Smooth muscle cell (in vitro differentiated cells): ENCODE measurements around the gene SELP. TPM values are rescaled to one million over a fixed set of nuclear protein-coding genes. Genes with fewer than 3 reads are reported as not detected.
A peak's percentile ranks its signal among the peaks of the same experiment; 100 is the strongest.

Source experiments
- DNase-seq: peaks from one replicate; lab custom pipeline; 2025; ENCODE audit not compliant: unreplicated experiment; lab: John Stamatoyannopoulos, UW
- H2AFZ ChIP-seq: fragments of 200-600 bp; sonication (generic); 2 replicates; pipeline ENCODE4 v1.6.0; 2016; ENCODE audit warnings: antibody characterized with exemption, low read depth, mild to moderate bottlenecking
- H3F3A ChIP-seq: fragments of 200-600 bp; sonication (generic); 2 replicates; pipeline ENCODE4 v1.6.0; 2017; ENCODE audit warnings: antibody characterized with exemption, low read depth
- H3K27ac ChIP-seq: fragments of 200-600 bp; sonication (generic); 2 replicates; pipeline ENCODE4 v1.5.1; 2016; ENCODE audit warnings: low read depth, mild to moderate bottlenecking
- H3K27me3 ChIP-seq: fragments of 200-600 bp; sonication (generic); 2 replicates; pipeline ENCODE4 v1.6.1; 2016; ENCODE audit warnings: low read depth, mild to moderate bottlenecking
- H3K36me3 ChIP-seq: fragments of 200-600 bp; sonication (generic); 2 replicates; pipeline ENCODE4 v1.5.1; 2016; ENCODE audit warnings: low read depth
- H3K4me1 ChIP-seq: fragments of 200-600 bp; sonication (generic); 2 replicates; pipeline ENCODE4 v1.5.1; 2016; ENCODE audit warnings: low read depth
- H3K4me2 ChIP-seq: fragments of 200-600 bp; sonication (generic); 2 replicates; pipeline ENCODE4 v1.6.0; 2016; ENCODE audit warnings: mild to moderate bottlenecking
- H3K4me3 ChIP-seq: fragments of 200-600 bp; sonication (generic); 2 replicates; pipeline ENCODE4 v1.5.1; 2016; ENCODE audit warnings: mild to moderate bottlenecking
- H3K79me2 ChIP-seq: fragments of 200-600 bp; sonication (generic); 2 replicates; pipeline ENCODE4 v1.6.0; 2016; ENCODE audit warnings: low read depth, mild to moderate bottlenecking
- H3K9ac ChIP-seq: fragments of 200-600 bp; sonication (generic); 2 replicates; pipeline ENCODE4 v1.6.0; 2016; ENCODE audit warnings: low read depth
- H3K9me3 ChIP-seq: fragments of 200-600 bp; sonication (generic); replicated peaks from 2 replicates; pipeline ENCODE4 v1.5.1; 2016; ENCODE audit warnings: low read depth
- H4K20me1 ChIP-seq: fragments of 200-600 bp; sonication (generic); 2 replicates; pipeline ENCODE4 v1.6.0; 2016; ENCODE audit warnings: low read depth
- WGBS: methylation state at CpG from one replicate; pipeline ENCODE4 v1.1.7; 2016; ENCODE audit warnings: low lambda C conversion rate; 5-methylcytosine and 5-hydroxymethylcytosine counted together
- polyA plus RNA-seq: library from polyadenylated mRNA; unstranded; fragments of >200 nt; fragmentation: Nextera tagmentation; extraction: Ambion mirVana; gene quantifications from 2 replicates; pipeline ENCODE4 v1.2.1, GENCODE V29; 2016
- total RNA-seq: library from RNA; depleted of rRNA; stranded (reverse); fragments of >200 nt; gene quantifications from 2 replicates; pipeline ENCODE4 v1.2.3, GENCODE V29; 2014
- TF ChIP-seq, protein P1 (sequence below): fragments of 200-600 bp; sonication (generic); IDR thresholded peaks from 2 replicates; pipeline ENCODE4 v1.5.1; 2017; ENCODE audit warnings: borderline replicate concordance, mild to moderate bottlenecking, antibody characterized with exemption; ENCODE audit not compliant: insufficient read depth, poor library complexity, severe bottlenecking

Gene SELP
- total and polyA plus RNA-seq, 2 experiments from 2014 or later: not detected

DNA sequence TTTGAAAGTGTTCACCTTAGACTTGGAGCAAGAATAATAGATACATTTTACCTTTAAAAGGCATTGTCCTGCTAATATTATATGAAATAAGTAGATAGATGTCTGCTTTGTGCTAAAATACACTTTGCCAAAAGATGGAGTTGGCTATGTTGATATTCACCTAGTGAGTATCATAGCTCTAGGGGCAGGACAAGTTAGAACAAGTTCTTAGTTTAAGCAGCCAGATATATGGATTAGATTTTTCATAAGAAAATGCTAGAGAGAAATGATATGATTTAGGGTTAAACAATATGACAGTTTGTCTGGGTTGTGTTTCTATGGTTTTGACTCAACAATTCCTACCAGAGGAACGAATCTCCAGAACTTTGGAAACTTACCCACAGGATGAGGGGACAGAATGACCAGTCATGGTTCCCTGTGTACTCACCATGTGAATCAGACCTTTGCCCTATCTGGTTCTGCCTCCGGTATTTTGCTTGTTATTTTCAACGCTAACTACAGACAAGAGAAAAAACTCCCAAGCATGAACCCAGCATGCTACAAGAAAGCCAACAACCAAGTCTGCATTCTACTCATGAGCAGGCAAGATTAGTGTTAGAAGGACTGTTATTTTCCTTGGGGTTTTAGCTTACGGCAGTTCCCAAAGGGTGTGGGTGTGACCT is 45.3 kb downstream of the SELP start:
- Histone ChIP-seq H3K36me3 (no peaks in the 10 kb centered on the region), H3K79me2 (no peaks in the 10 kb centered on the region), H2AFZ (no peak overlapping the region), H3K9ac (no peak overlapping the region), H3K4me1 (no peaks in the 10 kb centered on the region), H3K9me3 (no peaks in the 10 kb centered on the region), H3K4me3 (no peak overlapping the region), H3F3A (no peaks in the 10 kb centered on the region), H3K27ac (peak overlapping the region; percentile 52), H4K20me1 (no peaks in the 10 kb centered on the region), H3K4me2 (peak overlapping the region; percentile 64), H3K27me3 (no peaks in the 10 kb centered on the region)
- TF ChIP-seq, protein P1, sequence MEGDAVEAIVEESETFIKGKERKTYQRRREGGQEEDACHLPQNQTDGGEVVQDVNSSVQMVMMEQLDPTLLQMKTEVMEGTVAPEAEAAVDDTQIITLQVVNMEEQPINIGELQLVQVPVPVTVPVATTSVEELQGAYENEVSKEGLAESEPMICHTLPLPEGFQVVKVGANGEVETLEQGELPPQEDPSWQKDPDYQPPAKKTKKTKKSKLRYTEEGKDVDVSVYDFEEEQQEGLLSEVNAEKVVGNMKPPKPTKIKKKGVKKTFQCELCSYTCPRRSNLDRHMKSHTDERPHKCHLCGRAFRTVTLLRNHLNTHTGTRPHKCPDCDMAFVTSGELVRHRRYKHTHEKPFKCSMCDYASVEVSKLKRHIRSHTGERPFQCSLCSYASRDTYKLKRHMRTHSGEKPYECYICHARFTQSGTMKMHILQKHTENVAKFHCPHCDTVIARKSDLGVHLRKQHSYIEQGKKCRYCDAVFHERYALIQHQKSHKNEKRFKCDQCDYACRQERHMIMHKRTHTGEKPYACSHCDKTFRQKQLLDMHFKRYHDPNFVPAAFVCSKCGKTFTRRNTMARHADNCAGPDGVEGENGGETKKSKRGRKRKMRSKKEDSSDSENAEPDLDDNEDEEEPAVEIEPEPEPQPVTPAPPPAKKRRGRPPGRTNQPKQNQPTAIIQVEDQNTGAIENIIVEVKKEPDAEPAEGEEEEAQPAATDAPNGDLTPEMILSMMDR: no peak
- 33% methylated on average over 4 of the region's 4 CpGs for WGBS
- DNase-seq: no peak

DNA sequence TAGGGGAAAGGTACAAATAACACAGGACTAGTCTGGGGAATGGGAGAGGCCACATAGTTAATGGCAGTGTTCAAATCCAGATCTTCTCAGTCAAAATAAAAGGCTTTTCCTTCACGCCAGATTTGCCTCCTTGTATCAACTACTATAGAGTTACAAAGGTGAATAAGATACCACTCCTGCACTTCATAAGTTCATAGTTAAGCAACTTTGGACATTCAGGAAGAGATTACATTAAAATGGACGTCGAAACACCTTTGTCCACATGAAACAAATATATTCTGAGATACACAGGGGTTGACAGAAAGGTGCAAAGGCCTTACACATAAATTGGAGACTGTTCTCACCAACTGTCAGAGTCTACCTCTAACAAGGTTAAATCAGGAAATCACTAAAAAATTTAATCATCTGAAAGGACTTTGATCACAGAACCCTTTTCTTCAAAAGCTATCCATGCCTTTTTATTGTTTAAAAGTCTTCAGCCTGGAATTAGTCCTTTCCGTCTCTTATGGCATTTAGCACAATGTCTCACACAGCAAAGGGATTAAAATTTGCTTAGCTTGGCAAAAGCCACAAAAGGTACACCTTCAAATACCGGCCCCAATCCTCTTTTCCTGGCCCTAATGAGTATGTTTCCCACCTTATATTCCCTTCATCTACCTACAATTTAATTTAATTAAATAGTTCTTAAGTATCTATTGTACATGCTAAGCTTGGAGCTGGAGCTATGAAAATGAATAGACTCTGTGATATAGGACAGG is 51.8 kb downstream of the SELP start:
- Histone ChIP-seq H3K4me3 (no peak overlapping the region), H3K27me3 (no peaks in the 10 kb centered on the region), H3K4me2 (no peak overlapping the region), H3K79me2 (no peaks in the 10 kb centered on the region), H3K9me3 (no peaks in the 10 kb centered on the region), H3K27ac (no peak overlapping the region), H3K9ac (no peak overlapping the region), H2AFZ (no peak overlapping the region), H3K4me1 (no peaks in the 10 kb centered on the region), H3F3A (no peaks in the 10 kb centered on the region), H3K36me3 (no peaks in the 10 kb centered on the region), H4K20me1 (no peaks in the 10 kb centered on the region)
- 89% methylated on average over 5 of the region's 5 CpGs for WGBS
- TF ChIP-seq, protein P1: no peak
- DNase-seq: no peak

DNA sequence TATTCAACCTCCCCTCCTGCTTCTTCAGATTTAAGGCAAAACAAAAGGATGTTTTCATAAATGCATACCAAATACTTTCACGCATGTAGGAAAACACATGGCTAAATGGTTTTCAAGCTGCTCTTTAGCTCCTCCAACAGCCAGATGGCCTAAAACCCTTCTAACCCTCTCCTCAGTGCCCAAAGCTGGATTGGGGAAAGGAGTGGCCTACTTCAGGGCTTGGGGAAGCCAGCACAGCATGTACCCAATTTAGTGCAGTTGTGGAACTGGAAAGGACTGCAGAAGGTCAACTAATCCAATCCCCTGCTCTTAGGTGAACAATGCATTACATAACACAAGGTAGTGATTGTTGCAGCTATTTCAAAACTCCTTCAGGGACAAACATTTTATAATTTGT is 53.0 kb downstream of the SELP start:
- H3K27me3 ChIP-seq: no peaks in the 10 kb centered on the region
- no peak overlapping the region for H2AFZ ChIP-seq
- no peak overlapping the region for H3K9ac ChIP-seq
- H4K20me1 ChIP-seq: no peaks in the 10 kb centered on the region
- H3K9me3 ChIP-seq: no peaks in the 10 kb centered on the region
- peaks cover under 1% of the 10 kb centered on the region for H3F3A ChIP-seq
- H3K4me2 ChIP-seq: no peak overlapping the region
- no peaks in the 10 kb centered on the region for H3K4me1 ChIP-seq
- no peak overlapping the region for H3K4me3 ChIP-seq
- no peak for DNase-seq
- H3K27ac ChIP-seq: no peak overlapping the region
- 97% methylated on average over 1 of the region's 1 CpG for WGBS
- TF ChIP-seq, protein P1: no peak
- H3K79me2 ChIP-seq: no peaks in the 10 kb centered on the region
- no peaks in the 10 kb centered on the region for H3K36me3 ChIP-seq
